ENCODE measurements around the gene C20orf204.

C20orf204 gene

GRCh38 chr20:64022671-64023360 lies 13.2 kb upstream of the C20orf204 start:
- TF ChIP-seq CTCF (conservative IDR thresholded peaks at IDR 0.05; ENCODE audit: low read depth, low read length): no peak
- H3K4me3 ChIP-seq (ENCODE audit: low read depth, low read length): no peak overlapping the region
- DNase-seq (ENCODE audit: low read depth): no peak

DNA sequence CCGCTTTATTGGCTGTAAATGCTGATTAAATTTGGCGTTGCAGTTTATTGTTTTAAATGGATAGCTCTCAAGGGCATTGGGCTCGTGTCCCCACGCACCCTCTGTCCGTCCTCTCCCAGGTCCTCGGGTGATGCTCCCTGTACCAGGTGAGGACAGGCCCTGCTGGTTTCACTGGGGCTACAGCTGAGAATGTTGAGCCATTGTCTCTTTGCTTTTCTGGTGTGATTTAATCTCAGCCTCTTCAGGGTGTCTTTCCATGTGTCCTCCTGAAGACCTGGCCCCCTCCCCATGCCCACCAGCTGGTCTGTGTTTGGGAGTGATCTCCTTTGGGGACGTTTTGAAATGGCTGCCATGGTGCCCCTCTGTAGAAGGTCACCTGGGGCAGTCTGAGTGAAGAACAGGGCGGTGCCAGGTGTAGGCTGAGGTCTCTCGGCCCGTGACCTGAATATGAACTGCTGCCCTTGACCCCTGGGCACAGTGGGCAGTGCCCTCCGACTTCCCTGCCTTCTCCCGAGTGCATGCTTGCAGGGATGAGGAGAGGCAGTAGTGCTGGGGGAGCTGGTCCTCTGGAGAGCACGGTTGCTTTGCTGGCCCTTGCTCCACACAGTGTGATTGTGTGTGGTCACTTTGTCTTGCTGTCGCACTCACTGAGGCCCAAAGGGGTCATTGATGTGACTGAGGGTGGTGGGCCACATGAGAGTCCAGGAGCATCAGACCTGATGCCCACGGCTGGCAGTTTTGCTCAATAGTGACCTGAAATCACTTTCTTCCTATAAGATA lies 12.4 kb upstream of the C20orf204 start:
- no peak for TF ChIP-seq CTCF (conservative IDR thresholded peaks at IDR 0.05; ENCODE audit: low read depth, low read length)
- H3K4me3 ChIP-seq (ENCODE audit: low read depth, low read length): no peak overlapping the region
- DNase-seq (ENCODE audit: low read depth): no peak

DNA sequence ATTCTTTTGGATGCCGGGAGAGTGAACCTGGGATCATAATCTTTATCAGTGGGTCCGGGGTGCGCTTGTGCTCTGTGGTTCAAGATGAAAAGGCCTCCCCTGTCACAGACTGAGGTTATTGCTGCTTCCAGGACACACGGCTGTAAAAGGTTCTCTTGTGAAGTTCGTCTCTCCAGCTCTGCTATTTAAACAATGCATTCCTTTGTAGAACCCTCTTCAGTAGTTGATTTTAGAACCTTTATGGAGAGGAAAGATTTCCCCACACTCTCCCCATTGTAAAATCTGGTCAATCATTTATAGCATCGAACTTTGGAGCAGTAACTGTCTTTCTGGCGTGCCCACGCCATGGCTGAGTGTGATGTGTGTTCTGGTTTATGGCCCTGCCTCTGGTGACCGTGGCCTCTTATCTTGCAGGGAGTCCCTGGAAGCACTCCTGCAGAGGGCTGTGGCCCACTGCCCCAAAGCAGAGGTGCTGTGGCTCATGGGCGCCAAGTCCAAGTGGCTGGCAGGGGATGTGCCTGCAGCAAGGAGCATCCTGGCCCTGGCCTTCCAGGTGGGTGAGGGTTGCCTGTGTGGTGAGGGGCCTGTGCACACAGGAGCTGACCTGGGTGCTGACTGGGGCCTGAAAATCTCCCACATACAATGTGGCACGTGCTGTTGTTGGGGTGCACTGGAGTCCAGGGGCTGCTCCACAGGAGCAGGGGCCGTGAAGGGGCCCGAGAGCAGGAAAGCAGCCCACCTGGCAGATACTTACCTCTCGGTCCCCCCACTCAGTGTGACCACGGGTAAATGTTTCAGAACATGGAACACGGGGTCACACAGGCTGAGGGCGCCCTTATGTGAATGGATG lies 11.6 kb upstream of the C20orf204 start:
- DNase-seq (ENCODE audit: low read depth): no peak
- no peak for TF ChIP-seq CTCF (conservative IDR thresholded peaks at IDR 0.05; ENCODE audit: low read depth, low read length)
- H3K4me3 ChIP-seq (ENCODE audit: low read depth, low read length): no peak overlapping the region

- TF ChIP-seq CTCF (conservative IDR thresholded peaks at IDR 0.05; ENCODE audit: low read depth, low read length): no peak
- H3K4me3 ChIP-seq (ENCODE audit: low read depth, low read length): no peak overlapping the region
- no peak for DNase-seq (ENCODE audit: low read depth)
Measured at GRCh38 chr20:64025101-64025825, 10.7 kb upstream of the C20orf204 start.

GRCh38 chr20:64025826-64026412 lies 10.1 kb upstream of the C20orf204 start:
- H3K4me3 ChIP-seq (ENCODE audit: low read depth, low read length): no peak overlapping the region
- no peak for TF ChIP-seq CTCF (conservative IDR thresholded peaks at IDR 0.05; ENCODE audit: low read depth, low read length)
- no peak for DNase-seq (ENCODE audit: low read depth)

DNA sequence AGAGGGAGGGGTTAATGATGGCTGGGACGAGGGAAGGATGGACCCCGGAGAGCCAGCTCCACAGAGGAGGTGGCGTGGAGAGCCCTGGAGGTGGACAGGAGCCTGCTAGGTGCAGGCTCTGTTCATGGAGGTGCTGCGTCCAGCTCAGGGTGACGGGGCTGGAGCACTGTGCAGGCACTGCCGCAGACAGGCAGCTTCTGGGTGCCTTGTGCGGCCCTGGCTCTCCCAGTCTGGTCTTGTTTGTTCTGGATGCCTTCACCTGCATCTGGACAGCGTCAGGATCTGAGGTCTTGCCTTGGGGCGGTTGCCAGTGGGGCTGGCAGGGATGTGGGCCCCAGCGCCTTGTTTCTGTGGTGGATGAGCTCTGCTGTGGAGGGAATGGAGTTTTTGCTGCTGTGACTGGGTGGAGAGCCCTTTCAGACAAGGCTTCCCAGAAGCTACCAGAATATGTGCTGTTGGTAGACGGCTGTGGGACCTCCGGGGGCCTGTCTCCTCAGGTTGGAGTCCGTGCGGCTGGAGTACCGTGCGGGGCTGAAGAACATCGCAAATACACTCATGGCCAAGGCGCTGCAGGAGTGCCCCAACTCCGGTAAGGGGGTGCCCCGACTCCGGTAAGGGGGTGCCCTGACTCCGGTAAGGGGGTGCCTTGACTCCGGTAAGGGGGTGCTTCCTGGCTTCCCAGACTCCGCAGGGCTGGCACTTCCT lies 7.8 kb upstream of the C20orf204 start:
- no peak for TF ChIP-seq CTCF (conservative IDR thresholded peaks at IDR 0.05; ENCODE audit: low read depth, low read length)
- no peak for DNase-seq (ENCODE audit: low read depth)
- no peak overlapping the region for H3K4me3 ChIP-seq (ENCODE audit: low read depth, low read length)
